Loucy (cell line): ENCODE results near the gene IHH.

Source experiments
- H2AFZ ChIP-seq: fragments of 200-600 bp; sonication (generic); 2 replicates; pipeline ENCODE4 v1.6.0; 2016; ENCODE audit warnings: antibody characterized with exemption, mild to moderate bottlenecking, low read length, moderate library complexity
- H3F3A ChIP-seq: fragments of 200-600 bp; 2 replicates; pipeline ENCODE4 v1.6.0; 2016; ENCODE audit warnings: antibody characterized with exemption, low read depth, mild to moderate bottlenecking
- H3K27me3 ChIP-seq: fragments of 200-600 bp; sonication (generic); 2 replicates; pipeline ENCODE4 v1.6.1; 2014; ENCODE audit warnings: low read length, mild to moderate bottlenecking; ENCODE audit not compliant: insufficient read depth, poor library complexity, severe bottlenecking
- H3K36me3 ChIP-seq: fragments of 200-600 bp; sonication (generic); 2 replicates; pipeline ENCODE4 v1.6.1; 2016; ENCODE audit warnings: low read length; ENCODE audit not compliant: insufficient read depth
- H3K4me1 ChIP-seq: fragments of 200-600 bp; sonication (generic); 2 replicates; pipeline ENCODE4 v1.5.1; 2014; ENCODE audit warnings: low read length, mild to moderate bottlenecking; ENCODE audit not compliant: insufficient read depth, poor library complexity, severe bottlenecking
- H3K4me2 ChIP-seq: fragments of 200-600 bp; sonication (generic); 2 replicates; pipeline ENCODE4 v1.6.0; 2014; ENCODE audit warnings: antibody characterized with exemption, low read length, low read depth, mild to moderate bottlenecking; ENCODE audit not compliant: poor library complexity, severe bottlenecking
- H3K4me3 ChIP-seq: fragments of 200-600 bp; sonication (generic); 2 replicates; pipeline ENCODE4 v1.5.1; 2014; ENCODE audit warnings: low read length, mild to moderate bottlenecking, mixed read lengths; ENCODE audit not compliant: poor library complexity, severe bottlenecking
- H3K79me2 ChIP-seq: fragments of 200-600 bp; sonication (generic); 2 replicates; pipeline ENCODE4 v1.6.1; 2014; ENCODE audit warnings: low read length; ENCODE audit not compliant: insufficient read depth
- H3K9ac ChIP-seq: fragments of 200-600 bp; sonication (generic); 2 replicates; pipeline ENCODE4 v1.6.0; 2014; ENCODE audit warnings: mild to moderate bottlenecking, low read depth, low read length, moderate library complexity; ENCODE audit not compliant: poor library complexity, severe bottlenecking
- H3K9me2 ChIP-seq: fragments of 200-600 bp; sonication (generic); replicated peaks from 2 replicates; pipeline ENCODE4 v1.6.1; 2016; ENCODE audit warnings: low read depth, low read length, mixed read lengths
- H3K9me3 ChIP-seq: fragments of 200-600 bp; sonication (generic); 2 replicates; pipeline ENCODE4 v1.6.1; 2014; ENCODE audit warnings: mild to moderate bottlenecking, antibody characterized with exemption, low read length, low read depth; ENCODE audit not compliant: insufficient read depth
- H4K20me1 ChIP-seq: fragments of 200-600 bp; sonication (generic); 2 replicates; pipeline ENCODE4 v1.6.0; 2014; ENCODE audit warnings: antibody characterized with exemption, low read length, mild to moderate bottlenecking; ENCODE audit not compliant: insufficient read depth, poor library complexity, severe bottlenecking
- EZH2phosphoT487 ChIP-seq: fragments of 200-600 bp; IDR thresholded peaks from 2 replicates; pipeline ENCODE4 v1.6.1; 2018; ENCODE audit warnings: antibody characterized with exemption, mild to moderate bottlenecking, moderate library complexity, borderline replicate concordance
- TF ChIP-seq, protein P1 (sequence below): fragments of 200-600 bp; sonication (generic); conservative IDR thresholded peaks from 2 replicates; pipeline ENCODE4 v1.5.1; 2014; ENCODE audit warnings: mild to moderate bottlenecking, antibody characterized with exemption, low read length

IHH gene

DNA sequence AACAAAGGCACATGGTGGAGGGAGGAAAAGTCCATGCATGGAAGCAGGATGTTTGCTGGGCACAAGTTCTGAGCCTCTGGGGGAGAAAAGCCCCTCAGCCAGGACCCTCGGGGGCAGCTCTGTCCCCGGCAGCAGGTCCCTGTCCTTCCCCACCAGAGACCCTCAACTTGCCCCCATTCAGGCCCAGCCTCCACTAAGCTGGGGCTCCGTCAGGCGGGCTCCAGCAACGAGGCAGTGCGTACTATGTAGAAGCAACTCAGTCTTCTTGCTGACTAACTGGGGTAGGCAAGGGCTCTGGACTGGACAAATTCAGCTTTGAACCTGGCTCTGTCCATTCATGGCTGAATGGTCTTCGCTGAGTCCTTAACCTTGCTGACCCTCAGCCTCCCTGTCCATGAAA is 42.4 kb downstream of the IHH start:
- no peaks in the 10 kb centered on the region for H3K79me2 ChIP-seq
- H3K9me3 ChIP-seq = no peaks in the 10 kb centered on the region
- TF ChIP-seq EZH2phosphoT487 = no peak
- TF ChIP-seq, protein P1, sequence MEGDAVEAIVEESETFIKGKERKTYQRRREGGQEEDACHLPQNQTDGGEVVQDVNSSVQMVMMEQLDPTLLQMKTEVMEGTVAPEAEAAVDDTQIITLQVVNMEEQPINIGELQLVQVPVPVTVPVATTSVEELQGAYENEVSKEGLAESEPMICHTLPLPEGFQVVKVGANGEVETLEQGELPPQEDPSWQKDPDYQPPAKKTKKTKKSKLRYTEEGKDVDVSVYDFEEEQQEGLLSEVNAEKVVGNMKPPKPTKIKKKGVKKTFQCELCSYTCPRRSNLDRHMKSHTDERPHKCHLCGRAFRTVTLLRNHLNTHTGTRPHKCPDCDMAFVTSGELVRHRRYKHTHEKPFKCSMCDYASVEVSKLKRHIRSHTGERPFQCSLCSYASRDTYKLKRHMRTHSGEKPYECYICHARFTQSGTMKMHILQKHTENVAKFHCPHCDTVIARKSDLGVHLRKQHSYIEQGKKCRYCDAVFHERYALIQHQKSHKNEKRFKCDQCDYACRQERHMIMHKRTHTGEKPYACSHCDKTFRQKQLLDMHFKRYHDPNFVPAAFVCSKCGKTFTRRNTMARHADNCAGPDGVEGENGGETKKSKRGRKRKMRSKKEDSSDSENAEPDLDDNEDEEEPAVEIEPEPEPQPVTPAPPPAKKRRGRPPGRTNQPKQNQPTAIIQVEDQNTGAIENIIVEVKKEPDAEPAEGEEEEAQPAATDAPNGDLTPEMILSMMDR = no peak
- H3K9me2 ChIP-seq = no peaks in the 10 kb centered on the region
- no peaks in the 10 kb centered on the region for H4K20me1 ChIP-seq
- H3K4me2 ChIP-seq = no peak overlapping the region
- H3K27me3 ChIP-seq = no peaks in the 10 kb centered on the region
- H3F3A ChIP-seq = no peaks in the 10 kb centered on the region
- H3K36me3 ChIP-seq = no peaks in the 10 kb centered on the region
- no peak overlapping the region for H3K9ac ChIP-seq
- no peak overlapping the region for H2AFZ ChIP-seq
- H3K4me1 ChIP-seq = no peaks in the 10 kb centered on the region
- H3K4me3 ChIP-seq = no peak overlapping the region

DNA sequence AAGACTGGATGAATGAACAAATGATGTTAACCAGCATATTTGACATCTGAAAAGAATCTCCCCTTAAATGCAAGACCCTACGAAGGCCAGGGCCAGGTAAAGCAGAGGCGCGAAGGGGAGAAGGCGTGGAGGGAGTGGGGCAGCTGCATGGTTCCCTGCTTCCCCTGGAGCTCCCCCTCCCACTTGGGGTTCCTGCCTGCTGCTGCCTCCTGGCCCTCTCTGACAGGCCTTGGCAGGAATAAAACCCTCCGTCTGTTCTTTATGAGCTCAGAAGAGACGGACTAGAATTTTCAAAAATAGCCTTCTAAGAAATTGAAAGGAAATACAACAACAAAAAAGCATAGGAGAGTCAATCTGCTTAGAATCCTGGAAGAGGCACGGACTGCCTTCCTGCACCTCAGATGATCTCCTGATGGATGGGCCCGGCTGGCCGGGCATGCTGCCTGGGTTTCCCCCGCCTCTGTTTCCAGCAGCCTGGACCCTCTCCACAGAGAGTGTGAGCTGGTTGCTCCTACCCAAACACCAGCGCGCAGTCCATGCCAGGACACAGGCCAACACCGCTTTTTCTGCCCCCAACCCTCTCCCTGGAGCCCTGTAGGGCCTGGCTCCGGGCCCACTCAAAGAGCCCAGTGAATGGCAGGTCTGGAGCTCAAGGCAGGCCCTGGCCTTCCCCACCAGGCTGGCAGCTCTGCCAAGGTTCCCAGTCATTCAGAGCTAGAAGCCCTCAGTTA is 43.4 kb downstream of the IHH start:
- no peak overlapping the region for H3K4me2 ChIP-seq
- H3K9ac ChIP-seq = no peak overlapping the region
- no peak overlapping the region for H3K4me3 ChIP-seq
- no peaks in the 10 kb centered on the region for H3K36me3 ChIP-seq
- no peaks in the 10 kb centered on the region for H3K27me3 ChIP-seq
- H3K9me3 ChIP-seq = no peaks in the 10 kb centered on the region
- no peaks in the 10 kb centered on the region for H3K79me2 ChIP-seq
- no peaks in the 10 kb centered on the region for H3K9me2 ChIP-seq
- no peak overlapping the region for H2AFZ ChIP-seq
- no peaks in the 10 kb centered on the region for H3K4me1 ChIP-seq
- no peak for TF ChIP-seq EZH2phosphoT487
- TF ChIP-seq, protein P1 = no peak
- H3F3A ChIP-seq = no peaks in the 10 kb centered on the region
- no peaks in the 10 kb centered on the region for H4K20me1 ChIP-seq

- no peak overlapping the region for H3K9ac ChIP-seq
- H3K27me3 ChIP-seq = no peaks in the 10 kb centered on the region
- no peaks in the 10 kb centered on the region for H3F3A ChIP-seq
- no peaks in the 10 kb centered on the region for H3K4me1 ChIP-seq
- no peaks in the 10 kb centered on the region for H3K79me2 ChIP-seq
- H3K9me2 ChIP-seq = no peaks in the 10 kb centered on the region
- TF ChIP-seq, protein P1 = no peak
- no peak for TF ChIP-seq EZH2phosphoT487
- no peak overlapping the region for H3K4me2 ChIP-seq
- no peaks in the 10 kb centered on the region for H3K9me3 ChIP-seq
- no peaks in the 10 kb centered on the region for H3K36me3 ChIP-seq
- no peak overlapping the region for H3K4me3 ChIP-seq
- no peak overlapping the region for H2AFZ ChIP-seq
- no peaks in the 10 kb centered on the region for H4K20me1 ChIP-seq
These were observed 44.0 kb downstream of the IHH start for GRCh38 chr2:219016721-219017120.
